Measurements from ENCODE around the gene GLIPR1L1.

The GLIPR1L1 gene

DNA sequence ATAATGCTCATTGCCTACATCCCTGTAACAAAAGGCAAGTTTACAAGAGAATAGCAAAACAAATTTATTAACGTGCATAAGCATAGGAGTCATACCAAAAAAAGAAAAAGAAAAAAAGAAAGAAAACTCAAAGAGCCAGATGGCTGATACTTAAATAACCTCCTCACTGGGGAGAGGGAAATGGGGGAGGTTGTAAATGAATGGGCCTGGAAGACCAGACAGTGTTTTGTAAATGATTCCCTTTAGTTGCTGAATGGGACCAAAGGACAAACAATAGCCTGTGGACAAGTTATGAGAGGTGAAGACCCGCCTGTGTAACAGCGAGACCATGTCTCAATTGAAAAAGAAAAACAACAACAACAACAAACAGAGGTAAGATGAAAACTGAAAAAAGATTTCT lies 39.7 kb upstream of the GLIPR1L1 start:
- Histone ChIP-seq H3K4me1 (ENCODE audit: control insufficient read depth, insufficient read depth, low read length) (peaks cover 2% of the 10 kb centered on the region; the same call in 1 of the 2 replicates), H3K9me3 (ENCODE audit: control insufficient read depth, insufficient read depth, low read depth, low read length) (no peaks in the 10 kb centered on the region), H3K4me3 (ENCODE audit: low read depth, low read length) (no peak overlapping the region), H3K27ac (ENCODE audit: extremely low read depth, low read depth, low read length) (no peak overlapping the region), H3K36me3 (ENCODE audit: control insufficient read depth in 2 of 2, insufficient read depth in 1 of 2, low read length in 2 of 2) (no peaks in the 10 kb centered on the region)
- POLR2A ChIA-PET = no interaction called here
- CTCF ChIA-PET = no interaction called here
- TF ChIP-seq GFI1B (tag by site-specific recombination; IDR thresholded peaks at IDR 0.05) (no peak), SP3 (tag by site-specific recombination; IDR thresholded peaks at IDR 0.05) (no peak), ZNF138 (tag by site-specific recombination; IDR thresholded peaks at IDR 0.05; ENCODE audit: borderline replicate concordance) (no peak), ZBTB44 (tag by site-specific recombination; IDR thresholded peaks at IDR 0.05) (no peak), AEBP2 (tag by site-specific recombination; IDR thresholded peaks at IDR 0.05; ENCODE audit: borderline replicate concordance) (no peak), ZNF391 (tag by site-specific recombination; IDR thresholded peaks at IDR 0.05; ENCODE audit: borderline replicate concordance, low read depth) (no peak), ZBTB20 (tag by site-specific recombination; IDR thresholded peaks at IDR 0.05) (no peak), GLI4 (tag by site-specific recombination; IDR thresholded peaks at IDR 0.05) (no peak), IKZF3 (tag by site-specific recombination; IDR thresholded peaks at IDR 0.05) (no peak), ZBTB21 (tag by site-specific recombination; IDR thresholded peaks at IDR 0.05) (no peak)
- TF ChIP-seq, protein P1, sequence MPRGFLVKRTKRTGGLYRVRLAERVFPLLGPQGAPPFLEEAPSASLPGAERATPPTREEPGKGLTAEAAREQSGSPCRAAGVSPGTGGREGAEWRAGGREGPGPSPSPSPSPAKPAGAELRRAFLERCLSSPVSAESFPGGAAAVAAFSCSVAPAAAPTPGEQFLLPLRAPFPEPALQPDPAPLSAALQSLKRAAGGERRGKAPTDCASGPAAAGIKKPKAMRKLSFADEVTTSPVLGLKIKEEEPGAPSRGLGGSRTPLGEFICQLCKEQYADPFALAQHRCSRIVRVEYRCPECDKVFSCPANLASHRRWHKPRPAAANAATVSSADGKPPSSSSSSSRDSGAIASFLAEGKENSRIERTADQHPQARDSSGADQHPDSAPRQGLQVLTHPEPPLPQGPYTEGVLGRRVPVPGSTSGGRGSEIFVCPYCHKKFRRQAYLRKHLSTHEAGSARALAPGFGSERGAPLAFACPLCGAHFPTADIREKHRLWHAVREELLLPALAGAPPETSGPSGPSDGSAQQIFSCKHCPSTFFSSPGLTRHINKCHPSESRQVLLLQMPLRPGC (tag by site-specific recombination; IDR thresholded peaks at IDR 0.05) = no peak
- TF ChIP-seq, protein P2, sequence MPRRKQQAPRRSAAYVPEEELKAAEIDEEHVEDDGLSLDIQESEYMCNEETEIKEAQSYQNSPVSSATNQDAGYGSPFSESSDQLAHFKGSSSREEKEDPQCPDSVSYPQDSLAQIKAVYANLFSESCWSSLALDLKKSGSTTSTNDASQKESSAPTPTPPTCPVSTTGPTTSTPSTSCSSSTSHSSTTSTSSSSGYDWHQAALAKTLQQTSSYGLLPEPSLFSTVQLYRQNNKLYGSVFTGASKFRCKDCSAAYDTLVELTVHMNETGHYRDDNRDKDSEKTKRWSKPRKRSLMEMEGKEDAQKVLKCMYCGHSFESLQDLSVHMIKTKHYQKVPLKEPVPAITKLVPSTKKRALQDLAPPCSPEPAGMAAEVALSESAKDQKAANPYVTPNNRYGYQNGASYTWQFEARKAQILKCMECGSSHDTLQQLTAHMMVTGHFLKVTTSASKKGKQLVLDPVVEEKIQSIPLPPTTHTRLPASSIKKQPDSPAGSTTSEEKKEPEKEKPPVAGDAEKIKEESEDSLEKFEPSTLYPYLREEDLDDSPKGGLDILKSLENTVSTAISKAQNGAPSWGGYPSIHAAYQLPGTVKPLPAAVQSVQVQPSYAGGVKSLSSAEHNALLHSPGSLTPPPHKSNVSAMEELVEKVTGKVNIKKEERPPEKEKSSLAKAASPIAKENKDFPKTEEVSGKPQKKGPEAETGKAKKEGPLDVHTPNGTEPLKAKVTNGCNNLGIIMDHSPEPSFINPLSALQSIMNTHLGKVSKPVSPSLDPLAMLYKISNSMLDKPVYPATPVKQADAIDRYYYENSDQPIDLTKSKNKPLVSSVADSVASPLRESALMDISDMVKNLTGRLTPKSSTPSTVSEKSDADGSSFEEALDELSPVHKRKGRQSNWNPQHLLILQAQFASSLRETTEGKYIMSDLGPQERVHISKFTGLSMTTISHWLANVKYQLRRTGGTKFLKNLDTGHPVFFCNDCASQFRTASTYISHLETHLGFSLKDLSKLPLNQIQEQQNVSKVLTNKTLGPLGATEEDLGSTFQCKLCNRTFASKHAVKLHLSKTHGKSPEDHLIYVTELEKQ (tag by site-specific recombination; IDR thresholded peaks at IDR 0.05; ENCODE audit: borderline replicate concordance) = no peak

DNA sequence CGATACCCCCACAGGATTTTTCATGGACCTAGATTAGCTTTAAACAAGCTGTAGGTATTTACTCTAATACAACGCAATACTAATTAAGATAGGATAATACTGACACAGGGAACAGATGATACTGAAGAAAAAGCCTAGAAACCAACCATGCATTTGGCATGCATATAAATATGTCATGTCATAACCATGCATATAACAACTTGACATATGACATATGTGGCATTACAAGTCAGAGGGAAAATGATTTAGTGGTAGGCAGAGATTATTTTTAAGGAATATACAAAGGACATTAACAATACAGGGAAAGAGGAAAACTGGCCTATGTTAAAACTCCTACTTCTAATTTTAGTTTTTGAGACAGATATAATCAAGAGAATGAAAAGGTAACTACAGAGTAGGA lies 32.2 kb upstream of the GLIPR1L1 start:
- Histone ChIP-seq H3K4me1 (ENCODE audit: control insufficient read depth, insufficient read depth, low read length) (no peaks in the 10 kb centered on the region), H3K36me3 (ENCODE audit: control insufficient read depth in 2 of 2, insufficient read depth in 1 of 2, low read length in 2 of 2) (no peaks in the 10 kb centered on the region), H3K4me3 (ENCODE audit: low read depth, low read length) (no peak overlapping the region), H3K27ac (ENCODE audit: extremely low read depth, low read depth, low read length) (no peak overlapping the region), H3K9me3 (ENCODE audit: control insufficient read depth, insufficient read depth, low read depth, low read length) (no peaks in the 10 kb centered on the region)
- POLR2A ChIA-PET = no interaction called here
- TF ChIP-seq ZNF76 (tag by site-specific recombination; IDR thresholded peaks at IDR 0.05; ENCODE audit: borderline replicate concordance, low read depth) (no peak), ZBTB17 (tag by site-specific recombination; IDR thresholded peaks at IDR 0.05) (no peak), ZSCAN23 (tag by site-specific recombination; IDR thresholded peaks at IDR 0.05) (no peak), ZNF624 (tag by site-specific recombination; IDR thresholded peaks at IDR 0.05) (no peak), ZNF747 (tag by site-specific recombination; IDR thresholded peaks at IDR 0.05) (no peak)
- TF ChIP-seq, protein P3, sequence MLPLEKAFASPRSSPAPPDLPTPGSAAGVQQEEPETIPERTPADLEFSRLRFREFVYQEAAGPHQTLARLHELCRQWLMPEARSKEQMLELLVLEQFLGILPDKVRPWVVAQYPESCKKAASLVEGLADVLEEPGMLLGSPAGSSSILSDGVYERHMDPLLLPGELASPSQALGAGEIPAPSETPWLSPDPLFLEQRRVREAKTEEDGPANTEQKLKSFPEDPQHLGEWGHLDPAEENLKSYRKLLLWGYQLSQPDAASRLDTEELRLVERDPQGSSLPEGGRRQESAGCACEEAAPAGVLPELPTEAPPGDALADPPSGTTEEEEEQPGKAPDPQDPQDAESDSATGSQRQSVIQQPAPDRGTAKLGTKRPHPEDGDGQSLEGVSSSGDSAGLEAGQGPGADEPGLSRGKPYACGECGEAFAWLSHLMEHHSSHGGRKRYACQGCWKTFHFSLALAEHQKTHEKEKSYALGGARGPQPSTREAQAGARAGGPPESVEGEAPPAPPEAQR (tag by site-specific recombination; IDR thresholded peaks at IDR 0.05) = no peak
- CTCF ChIA-PET = interaction anchor here (1.0 kb wide), 1 partner anchor 9 kb away, joined by 3 read pairs; no protein-coding TSS in a partner anchor
